ENCODE data around the gene MAU2.

Gene MAU2

GRCh38 chr19:19327672-19328071 is 7.0 kb downstream of the MAU2 start:
- Histone ChIP-seq H3K4me3 (ENCODE audit: low read length, poor library complexity, severe bottlenecking) (no peak overlapping the region), H3K4me2 (ENCODE audit: low read depth, low read length, poor library complexity, severe bottlenecking) (no peak overlapping the region), H3K27me3 (ENCODE audit: insufficient read depth, low read length, poor library complexity, severe bottlenecking) (no peaks in the 10 kb centered on the region), H4K20me1 (ENCODE audit: insufficient read depth, low read length, poor library complexity, severe bottlenecking) (peaks cover 13% of the 10 kb centered on the region), H3K9me2 (replicated peaks; ENCODE audit: low read depth, low read length) (no peaks in the 10 kb centered on the region), H3F3A (ENCODE audit: low read depth) (no peaks in the 10 kb centered on the region), H2AFZ (ENCODE audit: low read length) (no peak overlapping the region), H3K79me2 (ENCODE audit: insufficient read depth, low read length) (peaks cover 48% of the 10 kb centered on the region), H3K36me3 (ENCODE audit: insufficient read depth, low read length) (peaks cover 20% of the 10 kb centered on the region; the same call in 1 of the 2 replicates), H3K9ac (ENCODE audit: low read depth, low read length, poor library complexity, severe bottlenecking) (no peak overlapping the region), H3K9me3 (ENCODE audit: insufficient read depth, low read depth, low read length) (no peaks in the 10 kb centered on the region), H3K4me1 (ENCODE audit: insufficient read depth, low read length, poor library complexity, severe bottlenecking) (peaks cover 10% of the 10 kb centered on the region)
- TF ChIP-seq CTCF (conservative IDR thresholded peaks at IDR 0.05; ENCODE audit: low read length) (no peak), EZH2phosphoT487 (IDR thresholded peaks at IDR 0.05; ENCODE audit: borderline replicate concordance) (no peak)

GRCh38 chr19:19329126-19329525 is 8.5 kb downstream of the MAU2 start:
- no peak overlapping the region for H3K4me2 ChIP-seq (ENCODE audit: low read depth, low read length, poor library complexity, severe bottlenecking)

GRCh38 chr19:19334063-19334988 is 13.7 kb downstream of the MAU2 start:
- H2AFZ ChIP-seq (ENCODE audit: low read length): no peak overlapping the region
- H3K27me3 ChIP-seq (ENCODE audit: insufficient read depth, low read length, poor library complexity, severe bottlenecking): no peaks in the 10 kb centered on the region
- no peaks in the 10 kb centered on the region for H4K20me1 ChIP-seq (ENCODE audit: insufficient read depth, low read length, poor library complexity, severe bottlenecking)
- peaks cover 44% of the 10 kb centered on the region; the same call in 1 of the 2 replicates for H3K36me3 ChIP-seq (ENCODE audit: insufficient read depth, low read length)
- no peaks in the 10 kb centered on the region for H3K9me2 ChIP-seq (replicated peaks; ENCODE audit: low read depth, low read length)
- H3K9me3 ChIP-seq (ENCODE audit: insufficient read depth, low read depth, low read length): no peaks in the 10 kb centered on the region
- no peaks in the 10 kb centered on the region for H3K4me1 ChIP-seq (ENCODE audit: insufficient read depth, low read length, poor library complexity, severe bottlenecking)
- TF ChIP-seq EZH2phosphoT487 (IDR thresholded peaks at IDR 0.05; ENCODE audit: borderline replicate concordance) (no peak), CTCF (conservative IDR thresholded peaks at IDR 0.05; ENCODE audit: low read length) (no peak)
- no peaks in the 10 kb centered on the region for H3F3A ChIP-seq (ENCODE audit: low read depth)
- no peak overlapping the region for H3K9ac ChIP-seq (ENCODE audit: low read depth, low read length, poor library complexity, severe bottlenecking)
- H3K4me3 ChIP-seq (ENCODE audit: low read length, poor library complexity, severe bottlenecking): no peak overlapping the region
- H3K4me2 ChIP-seq (ENCODE audit: low read depth, low read length, poor library complexity, severe bottlenecking): no peak overlapping the region
- H3K79me2 ChIP-seq (ENCODE audit: insufficient read depth, low read length): peaks cover 2% of the 10 kb centered on the region; the same call in 1 of the 2 replicates

More at GRCh38 chr19:19329126-19329525, 8.5 kb downstream of the MAU2 start:
- Histone ChIP-seq H2AFZ (ENCODE audit: low read length) (no peak overlapping the region), H3K9ac (ENCODE audit: low read depth, low read length, poor library complexity, severe bottlenecking) (no peak overlapping the region), H4K20me1 (ENCODE audit: insufficient read depth, low read length, poor library complexity, severe bottlenecking) (peaks cover 9% of the 10 kb centered on the region), H3K4me1 (ENCODE audit: insufficient read depth, low read length, poor library complexity, severe bottlenecking) (peaks cover 3% of the 10 kb centered on the region), H3F3A (ENCODE audit: low read depth) (no peaks in the 10 kb centered on the region), H3K9me3 (ENCODE audit: insufficient read depth, low read depth, low read length) (no peaks in the 10 kb centered on the region), H3K27me3 (ENCODE audit: insufficient read depth, low read length, poor library complexity, severe bottlenecking) (no peaks in the 10 kb centered on the region), H3K79me2 (ENCODE audit: insufficient read depth, low read length) (peaks cover 33% of the 10 kb centered on the region; the same call in 1 of the 2 replicates), H3K36me3 (ENCODE audit: insufficient read depth, low read length) (peaks cover 20% of the 10 kb centered on the region; the same call in 1 of the 2 replicates), H3K9me2 (replicated peaks; ENCODE audit: low read depth, low read length) (no peaks in the 10 kb centered on the region), H3K4me3 (ENCODE audit: low read length, poor library complexity, severe bottlenecking) (no peak overlapping the region)
- TF ChIP-seq CTCF (conservative IDR thresholded peaks at IDR 0.05; ENCODE audit: low read length) (no peak), EZH2phosphoT487 (IDR thresholded peaks at IDR 0.05; ENCODE audit: borderline replicate concordance) (no peak)

Data from Loucy (cell line).